Thyroid gland (tissue), 4 donors: ENCODE results near the gene PEX11G.

Source experiments
- POLR2A ChIP-seq, 2 donors: fragments of 450-650 bp; IDR thresholded peaks; one replicate each; pipeline ENCODE4 v1.6.1; 2017; ENCODE audit warnings: antibody characterized with exemption in 2 of 2, mild to moderate bottlenecking in 2 of 2, moderate library complexity in 1 of 2
- TF ChIP-seq, protein P1 (sequence below), 6 experiments: fragments of 200-600 bp in 3 of 6; fragments of 450-650 bp in 3 of 6; sonication (generic) in 3 of 6; IDR thresholded peaks; one replicate each; pipeline ENCODE4 v1.5.1; 2016 to 2019; ENCODE audit warnings: antibody characterized with exemption in 6 of 6, mild to moderate bottlenecking in 2 of 6, inconsistent platforms in 1 of 6, moderate library complexity in 1 of 6

DNA sequence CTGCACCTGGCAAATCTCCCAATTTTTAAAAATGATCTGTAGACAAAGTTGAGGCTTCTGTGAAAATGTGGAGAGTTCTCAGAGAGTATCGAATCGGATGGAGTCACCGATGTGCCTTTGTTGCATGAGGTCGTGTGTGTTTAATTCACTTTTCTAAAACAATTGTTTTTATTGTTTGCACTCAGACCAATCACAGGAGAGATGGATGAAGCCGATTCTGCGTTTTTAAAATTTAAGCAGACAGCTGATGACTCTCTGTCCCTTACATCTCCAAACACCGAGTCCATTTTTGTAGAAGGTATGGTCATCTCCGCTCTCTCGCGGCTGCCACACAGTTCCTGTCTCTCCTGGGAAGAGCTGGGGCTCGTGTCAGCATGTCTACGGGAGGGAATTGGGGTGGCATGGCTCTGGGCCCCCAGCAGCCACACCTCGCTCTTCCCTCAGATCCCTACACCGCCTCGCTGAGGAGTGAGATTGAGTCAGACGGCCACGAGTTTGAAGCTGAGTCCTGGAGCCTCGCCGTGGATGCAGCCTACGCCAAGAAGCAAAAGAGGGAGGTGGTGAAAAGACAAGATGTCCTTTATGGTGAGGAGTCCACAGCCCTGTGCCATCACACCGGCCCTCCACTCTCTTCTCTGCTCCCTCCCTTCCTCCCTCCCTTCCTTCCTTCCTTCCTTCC is 47.2 kb downstream of the PEX11G start:
- no peak for TF ChIP-seq POLR2A (IDR thresholded peaks at IDR 0.05)
- TF ChIP-seq, protein P1, sequence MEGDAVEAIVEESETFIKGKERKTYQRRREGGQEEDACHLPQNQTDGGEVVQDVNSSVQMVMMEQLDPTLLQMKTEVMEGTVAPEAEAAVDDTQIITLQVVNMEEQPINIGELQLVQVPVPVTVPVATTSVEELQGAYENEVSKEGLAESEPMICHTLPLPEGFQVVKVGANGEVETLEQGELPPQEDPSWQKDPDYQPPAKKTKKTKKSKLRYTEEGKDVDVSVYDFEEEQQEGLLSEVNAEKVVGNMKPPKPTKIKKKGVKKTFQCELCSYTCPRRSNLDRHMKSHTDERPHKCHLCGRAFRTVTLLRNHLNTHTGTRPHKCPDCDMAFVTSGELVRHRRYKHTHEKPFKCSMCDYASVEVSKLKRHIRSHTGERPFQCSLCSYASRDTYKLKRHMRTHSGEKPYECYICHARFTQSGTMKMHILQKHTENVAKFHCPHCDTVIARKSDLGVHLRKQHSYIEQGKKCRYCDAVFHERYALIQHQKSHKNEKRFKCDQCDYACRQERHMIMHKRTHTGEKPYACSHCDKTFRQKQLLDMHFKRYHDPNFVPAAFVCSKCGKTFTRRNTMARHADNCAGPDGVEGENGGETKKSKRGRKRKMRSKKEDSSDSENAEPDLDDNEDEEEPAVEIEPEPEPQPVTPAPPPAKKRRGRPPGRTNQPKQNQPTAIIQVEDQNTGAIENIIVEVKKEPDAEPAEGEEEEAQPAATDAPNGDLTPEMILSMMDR (IDR thresholded peaks at IDR 0.05): no peak
